ENCODE results near the gene PSTK.

Gene PSTK

DNA sequence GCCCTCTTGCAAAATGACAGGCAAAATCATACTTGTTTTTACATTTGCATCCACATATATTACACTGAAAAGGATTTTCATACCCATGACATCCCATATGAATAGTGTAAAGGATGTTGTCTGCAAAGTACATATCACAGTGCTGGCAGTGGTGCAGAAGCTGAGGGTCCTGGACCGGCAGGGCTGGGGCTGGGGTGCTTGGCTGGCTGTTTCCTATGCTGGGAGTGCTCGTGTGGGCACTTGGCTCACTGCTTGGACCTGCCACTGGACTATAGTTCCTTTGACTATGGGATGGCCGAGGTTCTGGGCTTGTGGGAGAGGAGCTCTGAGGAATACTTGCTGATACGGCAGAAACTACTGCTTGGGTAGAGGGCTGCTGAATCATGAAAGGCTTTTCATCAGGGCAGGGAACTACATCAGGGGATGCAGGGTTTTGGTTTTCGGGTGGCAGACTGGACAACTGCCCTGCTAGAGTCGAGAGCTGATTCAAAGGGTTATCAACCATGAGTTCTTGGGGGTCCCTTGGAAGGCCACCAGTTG, 13.7 kb downstream of the PSTK start:
- DNase-seq, result no peak

DNA sequence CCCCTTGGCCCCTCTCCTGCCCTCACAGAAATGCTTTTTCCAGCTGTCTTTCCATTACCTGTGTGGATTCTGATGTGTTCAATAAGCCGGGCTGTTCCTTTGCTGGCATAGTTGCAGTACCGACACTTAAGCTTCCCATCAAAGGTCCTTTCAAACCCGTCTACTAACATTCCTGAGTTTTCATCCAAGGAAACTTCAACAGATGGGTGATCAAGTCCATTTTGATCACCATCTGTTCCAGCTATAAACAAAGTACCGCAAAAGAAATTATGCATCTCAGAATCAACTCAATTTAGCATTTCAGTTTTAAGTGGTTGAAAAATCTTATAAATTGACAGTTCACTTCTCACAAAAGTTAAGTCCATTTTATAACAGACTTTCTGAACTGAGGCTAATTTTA, 15.7 kb downstream of the PSTK start:
- no peak for DNase-seq

DNA sequence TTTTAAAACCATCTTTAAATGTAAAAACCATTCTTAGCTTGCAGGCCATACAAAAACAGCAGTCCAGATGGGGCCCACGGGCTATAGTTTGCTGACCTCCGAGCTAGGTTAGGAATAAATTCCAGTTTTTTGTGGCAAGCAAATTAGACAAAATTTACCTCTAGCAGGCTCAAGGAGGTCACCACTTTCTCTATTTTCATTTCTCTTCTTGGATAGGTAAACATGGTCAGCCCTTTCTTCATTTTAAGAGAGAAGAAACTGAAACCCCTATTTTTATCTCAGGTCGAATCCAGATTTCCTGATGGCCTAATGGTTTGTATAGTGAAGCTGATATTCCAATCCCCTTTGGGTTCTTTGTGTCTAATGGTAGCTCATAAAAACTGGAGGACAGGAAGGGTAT, 17.7 kb downstream of the PSTK start:
- no peak for DNase-seq

DNA sequence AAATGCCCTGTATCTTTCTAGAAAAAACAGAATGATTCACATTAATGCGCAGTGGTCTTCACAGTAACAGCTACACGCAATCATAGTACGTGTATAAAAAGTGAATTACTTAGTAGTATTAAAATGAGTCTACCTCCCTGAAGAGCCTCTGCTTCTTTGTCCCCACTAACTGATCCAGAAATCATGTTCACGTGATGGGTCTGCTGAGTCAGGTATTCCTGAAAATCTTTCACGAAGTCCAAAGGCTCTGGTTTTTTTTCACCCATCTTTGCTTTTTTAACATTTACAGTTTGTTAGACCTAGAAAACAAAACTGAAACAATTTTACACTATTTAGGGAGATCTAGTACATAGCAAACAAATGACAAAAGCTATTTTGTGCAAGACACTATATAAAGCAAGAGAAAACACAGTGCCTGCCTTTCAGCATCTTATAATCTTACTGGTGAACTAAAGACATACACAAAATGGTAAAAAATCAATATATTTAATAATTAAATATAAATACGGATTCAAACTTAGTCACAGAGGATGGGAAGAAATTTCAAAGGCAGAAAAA, 18.2 kb downstream of the PSTK start:
- no peak for DNase-seq

DNA sequence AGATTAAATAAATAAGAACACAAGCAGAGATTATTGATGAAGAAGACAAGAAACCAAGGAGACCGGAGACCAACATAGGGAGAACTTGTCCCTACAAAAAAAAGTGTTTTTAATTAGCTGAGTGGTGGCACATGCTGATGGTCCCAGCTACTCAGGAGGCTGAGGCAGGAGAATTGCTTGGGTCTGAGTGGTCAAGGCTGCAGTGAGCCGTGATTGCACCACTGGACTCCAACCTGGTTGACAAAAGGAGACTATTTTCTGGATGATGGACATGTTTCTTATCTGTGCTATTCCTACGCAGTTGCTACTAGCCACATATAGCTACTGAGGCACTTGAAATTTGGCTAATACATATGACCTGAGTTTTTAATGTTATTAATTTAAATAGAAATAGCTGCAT, 18.7 kb downstream of the PSTK start:
- no peak for DNase-seq

DNA sequence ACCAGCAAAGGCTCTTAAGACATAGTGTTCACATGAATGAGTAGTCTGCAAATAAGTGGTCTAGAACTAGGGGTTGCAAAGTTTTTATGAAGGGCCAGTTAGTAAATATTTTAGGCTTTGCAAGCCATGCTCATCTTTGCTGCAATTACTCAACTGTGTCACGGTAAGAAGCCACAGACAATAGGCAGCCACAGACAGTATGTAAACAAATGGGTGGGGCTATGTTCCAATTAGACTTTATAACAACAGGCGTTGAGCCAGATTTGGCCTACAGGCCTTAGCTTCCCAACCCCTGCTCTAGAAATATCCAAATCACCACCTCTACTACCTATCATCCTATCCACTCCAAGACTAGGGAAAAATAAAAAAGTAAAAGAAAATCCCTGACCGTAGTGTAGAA, 19.1 kb downstream of the PSTK start:
- DNase-seq, result no peak

DNA sequence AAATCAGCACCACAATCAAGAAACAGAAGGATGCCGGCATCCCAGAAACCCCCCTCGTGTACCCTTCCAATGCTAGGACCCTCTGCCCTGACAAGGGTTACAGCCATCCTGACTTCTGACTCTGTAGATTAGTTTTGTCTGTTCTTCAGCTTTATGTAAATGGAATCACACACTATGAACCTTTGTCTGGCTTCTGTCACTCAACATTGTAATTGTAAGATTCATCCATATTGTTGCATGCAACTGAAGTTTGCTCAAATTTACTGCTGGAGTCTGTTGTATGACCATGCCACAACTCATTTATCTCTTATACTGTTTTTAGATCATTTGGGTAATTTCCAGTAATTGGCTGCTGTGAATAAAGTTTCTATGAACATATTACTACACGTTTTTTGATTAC, 20.0 kb downstream of the PSTK start:
- no peak for DNase-seq

DNA sequence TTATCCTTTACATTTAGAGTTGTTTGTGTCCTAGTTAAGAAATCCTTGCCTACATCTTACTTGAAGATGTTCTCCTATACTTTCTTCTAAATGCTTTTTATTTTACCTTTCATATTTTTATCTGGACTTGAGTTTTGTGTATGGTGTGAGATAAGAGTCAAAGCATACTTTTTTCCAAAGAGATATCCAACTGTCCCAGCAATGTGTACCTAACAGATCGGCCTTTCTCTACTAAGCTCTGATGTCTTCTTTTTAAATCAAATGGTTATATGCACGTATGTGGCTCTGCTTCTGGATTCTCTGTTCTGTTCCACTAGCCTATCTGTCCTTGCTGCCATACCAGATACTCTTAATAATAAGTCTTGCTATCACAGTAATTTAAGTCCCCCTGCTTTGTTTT, 21.2 kb downstream of the PSTK start:
- no peak for DNase-seq

DNA sequence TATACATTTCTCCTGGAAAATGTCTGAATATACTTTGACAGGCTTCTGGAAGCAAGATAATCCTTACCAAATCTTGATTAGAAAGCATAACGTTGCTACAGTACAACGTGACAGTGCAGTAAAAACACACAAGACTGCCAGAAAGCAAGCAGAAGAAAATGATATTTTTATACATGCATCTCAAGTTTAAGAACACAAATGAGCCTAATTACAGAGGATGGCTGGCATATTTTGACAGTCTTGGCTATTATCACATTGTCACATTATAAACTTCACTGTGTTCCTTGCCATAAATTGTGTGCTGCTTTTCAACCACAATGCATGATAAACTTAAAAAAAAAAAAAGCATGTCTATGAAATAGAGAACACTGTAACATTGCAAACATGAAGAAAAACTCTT, 24.1 kb downstream of the PSTK start:
- no peak for DNase-seq

DNA sequence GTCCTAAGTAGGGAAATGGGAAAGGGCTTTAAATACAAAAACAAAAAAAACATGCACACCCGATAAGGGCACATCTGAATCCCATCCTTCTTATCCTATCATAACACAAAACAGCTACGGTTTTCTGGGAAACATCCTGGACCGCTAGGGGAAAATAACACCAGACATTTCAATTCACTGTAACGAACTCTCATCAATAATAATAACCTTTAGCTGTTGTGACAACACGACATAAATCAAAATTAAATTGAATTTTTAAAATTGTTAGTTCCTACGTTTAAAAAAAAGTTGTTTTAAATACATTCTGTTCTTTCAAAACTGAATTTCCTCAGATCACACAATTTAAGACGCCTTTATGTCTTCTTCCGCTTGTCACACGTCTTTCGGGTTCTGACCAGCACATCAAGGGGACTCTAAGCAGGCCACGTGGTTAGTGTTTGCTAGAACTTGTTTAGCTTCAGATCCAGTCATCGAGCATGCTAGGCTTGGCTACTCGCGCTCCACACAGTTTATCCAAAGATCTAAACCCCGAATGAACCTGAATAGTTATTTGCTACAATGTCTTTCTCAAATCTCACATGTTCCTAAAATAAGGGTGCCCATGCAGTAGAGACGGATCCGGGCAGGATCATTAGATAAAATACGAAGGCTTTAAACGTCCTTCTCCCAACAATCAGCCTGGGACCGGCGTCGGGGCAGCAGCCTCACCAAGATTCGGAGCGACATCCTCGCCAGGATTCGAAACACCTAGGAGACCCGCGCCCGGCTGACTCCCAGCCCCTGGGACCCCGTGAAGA, 27.6 kb downstream of the PSTK start:
- DNase-seq, result peak; percentile 14

DNA sequence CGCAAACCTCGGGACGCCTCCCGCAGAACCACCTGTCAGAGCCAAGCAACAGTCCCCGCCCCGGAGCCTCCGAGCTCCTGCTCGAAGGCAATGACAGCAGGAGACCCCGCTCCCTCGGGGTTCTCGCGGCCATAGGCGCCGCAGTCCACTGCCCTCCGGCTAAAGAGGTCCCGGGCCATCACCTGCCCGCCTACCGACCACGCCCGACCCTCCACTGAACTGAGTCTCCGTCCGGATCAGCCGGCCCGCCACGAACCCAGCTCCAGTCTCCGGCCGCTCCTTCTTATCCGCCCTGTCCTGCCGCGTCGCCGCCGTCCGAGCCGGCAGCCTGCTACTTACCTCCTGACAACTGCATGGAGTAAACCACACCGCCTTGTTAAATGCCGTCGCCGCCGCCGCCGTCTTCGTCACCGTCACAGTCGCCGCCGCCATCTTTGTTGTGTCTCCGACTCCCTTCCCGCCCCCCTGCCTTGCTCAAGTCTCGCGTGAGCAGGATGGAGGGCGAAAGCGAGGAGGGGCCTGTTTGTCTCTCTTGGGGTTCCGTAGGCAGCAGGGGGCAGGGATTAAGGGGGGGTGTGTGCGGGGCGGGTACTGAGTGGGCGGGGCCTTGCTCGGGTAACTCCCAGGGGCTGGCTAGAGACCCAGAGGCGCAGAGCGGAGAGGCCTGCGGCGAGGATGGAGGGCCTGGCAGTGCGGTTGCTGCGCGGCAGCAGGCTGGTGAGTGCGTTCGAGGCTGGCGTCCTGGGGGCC, 28.3 kb downstream of the PSTK start, which contains the start of the genes ACADSB and IKZF5:
Gene ACADSB (plus strand): TSS at position 652 of the 750 bp plus-strand sequence. CDS start 24 bp downstream, at position 676.
Gene IKZF5 (minus strand): TSS at position 441 of the 750 bp plus-strand sequence. CDS start 10,170 bp downstream, outside the sequence.
- DNase-seq, result peak; percentile 90

DNA sequence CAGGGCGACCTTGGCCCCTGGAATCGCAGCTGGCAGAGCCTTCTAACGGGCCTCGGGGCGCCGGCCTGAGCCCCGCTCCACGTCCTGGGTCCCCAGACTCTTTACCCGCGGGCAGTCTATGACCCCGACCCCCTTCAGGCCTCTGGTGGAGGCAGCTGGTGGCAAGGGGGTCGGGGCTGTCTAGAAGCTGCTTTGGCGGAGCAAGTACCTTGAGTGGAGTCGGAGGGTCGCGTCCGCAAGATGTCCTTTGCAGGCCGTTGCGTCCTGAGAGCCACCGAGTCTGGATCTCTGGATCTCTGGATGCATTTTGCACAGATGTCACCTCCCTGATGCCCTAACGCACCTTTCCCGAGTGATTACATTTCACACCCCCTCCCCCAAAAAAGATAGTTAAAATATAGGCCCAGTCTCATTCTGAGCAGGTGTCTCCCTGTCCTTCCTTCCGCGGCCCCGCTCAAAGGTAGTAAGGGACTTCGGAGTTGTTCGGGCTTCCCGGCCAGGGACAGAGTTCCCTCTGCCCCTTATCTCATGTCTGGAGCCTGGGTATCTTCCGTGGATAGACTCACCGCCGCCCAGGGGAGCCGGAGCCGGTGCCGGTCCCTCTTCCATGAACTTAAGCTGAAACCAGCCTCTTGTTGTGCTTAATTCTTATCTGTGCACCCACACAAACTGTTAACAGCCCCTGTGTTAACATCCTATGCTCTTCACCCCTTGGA, 29.1 kb downstream of the PSTK start:
- DNase-seq, result peak; percentile 20

DNA sequence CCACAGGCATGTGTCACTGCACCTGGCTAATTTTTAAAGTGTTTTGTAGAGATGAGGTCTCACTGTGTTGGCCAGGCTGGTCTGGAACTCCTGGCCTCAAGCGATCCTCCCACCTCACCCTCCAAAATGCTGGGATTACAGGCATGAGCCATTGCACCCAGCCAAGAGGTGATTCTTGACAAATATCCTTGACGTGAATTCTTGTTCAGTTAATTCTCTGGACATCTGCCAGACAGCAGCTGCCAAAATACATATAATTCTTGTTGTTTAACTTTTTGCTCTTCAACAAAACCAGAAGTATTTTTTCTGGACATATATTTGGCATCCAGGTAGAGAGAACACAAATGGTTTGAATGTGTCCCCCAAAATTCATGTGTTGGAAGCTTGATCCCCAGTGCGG, 31.8 kb downstream of the PSTK start:
- no peak for DNase-seq

DNA sequence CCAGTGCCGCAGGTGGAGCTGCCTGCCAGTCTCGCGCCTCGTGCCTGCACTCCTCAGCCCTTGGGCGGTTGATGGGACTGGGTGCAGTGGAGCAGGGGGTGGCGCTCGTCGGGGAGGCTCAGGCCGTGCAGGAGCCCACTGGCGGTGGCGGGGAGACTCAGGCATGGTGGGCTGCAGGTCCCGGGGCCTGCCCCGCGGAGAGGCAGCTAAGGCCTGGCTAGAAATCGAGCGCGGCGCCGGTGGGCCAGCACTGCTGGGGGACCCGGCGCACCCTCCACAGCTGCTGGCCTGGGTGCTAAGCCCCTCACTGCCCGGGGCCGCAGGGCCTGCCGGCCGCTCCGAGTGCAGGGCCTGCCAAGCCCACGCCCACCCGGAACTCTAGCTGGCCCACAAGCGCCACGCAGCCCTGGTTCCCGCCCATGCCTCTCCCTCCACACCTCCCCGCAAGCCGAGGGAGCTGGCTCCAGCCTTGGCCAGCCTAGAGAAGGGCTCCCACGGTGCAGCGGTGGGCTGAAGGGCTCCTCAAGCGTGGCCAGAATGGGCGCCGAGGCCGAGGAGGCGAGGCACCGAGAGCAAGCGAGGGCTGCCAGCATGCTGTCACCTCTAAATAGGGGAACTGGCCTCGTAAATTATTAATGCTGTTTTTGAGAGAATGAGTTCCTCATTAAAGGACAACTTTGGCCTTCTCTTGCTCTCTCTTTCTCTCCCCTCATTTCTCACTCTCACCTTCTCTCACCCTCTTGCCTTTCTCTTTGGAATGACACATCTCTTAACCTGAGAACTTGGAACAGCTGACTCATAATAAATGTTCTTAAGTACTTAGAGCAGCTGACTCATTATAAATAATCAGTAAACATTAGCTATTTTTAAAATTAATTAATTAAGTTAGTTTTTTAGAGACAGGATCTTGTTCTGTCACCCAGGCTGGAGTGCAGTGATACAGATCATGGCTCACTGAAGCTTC, 33.5 kb downstream of the PSTK start:
- no peak for DNase-seq

DNA sequence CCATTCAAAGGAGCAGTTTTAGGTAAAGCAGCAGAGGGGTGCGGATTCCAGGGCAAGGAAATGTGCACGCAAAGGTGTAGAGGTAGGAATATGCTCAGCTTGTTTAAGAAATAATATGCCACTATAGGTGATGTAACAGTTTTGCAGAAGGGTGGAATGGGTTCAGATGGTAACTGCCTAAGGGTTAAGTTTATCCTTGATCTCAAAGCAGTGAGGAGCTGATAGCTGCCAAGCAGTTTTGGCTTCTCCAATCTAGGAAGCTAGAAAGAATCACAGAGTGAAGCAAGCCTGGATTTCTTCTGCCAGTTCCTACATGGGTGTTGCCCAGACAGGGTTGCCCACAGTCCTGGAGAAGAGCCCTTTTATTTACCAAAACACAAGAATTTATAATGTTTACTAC, 34.6 kb downstream of the PSTK start:
- DNase-seq, result no peak

DNA sequence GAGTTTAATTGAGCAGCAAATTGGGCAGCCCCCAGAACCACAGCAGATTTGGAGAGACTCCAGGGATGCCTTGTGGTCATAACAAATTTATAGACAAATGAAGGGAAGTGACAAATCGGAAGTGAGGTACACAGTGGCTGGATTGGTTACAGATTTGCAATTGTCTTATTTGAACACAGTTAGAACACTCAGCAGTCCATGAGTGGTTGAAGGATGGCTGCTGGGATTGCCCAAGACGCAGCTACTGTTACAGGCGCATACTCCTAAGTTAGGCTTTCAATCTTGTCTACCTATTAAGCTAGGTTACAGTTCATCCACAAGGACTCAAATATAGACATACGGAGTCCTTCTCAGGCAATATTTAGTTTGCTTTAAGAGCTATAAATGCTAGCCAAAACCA, 36.0 kb downstream of the PSTK start:
- no peak for DNase-seq

DNA sequence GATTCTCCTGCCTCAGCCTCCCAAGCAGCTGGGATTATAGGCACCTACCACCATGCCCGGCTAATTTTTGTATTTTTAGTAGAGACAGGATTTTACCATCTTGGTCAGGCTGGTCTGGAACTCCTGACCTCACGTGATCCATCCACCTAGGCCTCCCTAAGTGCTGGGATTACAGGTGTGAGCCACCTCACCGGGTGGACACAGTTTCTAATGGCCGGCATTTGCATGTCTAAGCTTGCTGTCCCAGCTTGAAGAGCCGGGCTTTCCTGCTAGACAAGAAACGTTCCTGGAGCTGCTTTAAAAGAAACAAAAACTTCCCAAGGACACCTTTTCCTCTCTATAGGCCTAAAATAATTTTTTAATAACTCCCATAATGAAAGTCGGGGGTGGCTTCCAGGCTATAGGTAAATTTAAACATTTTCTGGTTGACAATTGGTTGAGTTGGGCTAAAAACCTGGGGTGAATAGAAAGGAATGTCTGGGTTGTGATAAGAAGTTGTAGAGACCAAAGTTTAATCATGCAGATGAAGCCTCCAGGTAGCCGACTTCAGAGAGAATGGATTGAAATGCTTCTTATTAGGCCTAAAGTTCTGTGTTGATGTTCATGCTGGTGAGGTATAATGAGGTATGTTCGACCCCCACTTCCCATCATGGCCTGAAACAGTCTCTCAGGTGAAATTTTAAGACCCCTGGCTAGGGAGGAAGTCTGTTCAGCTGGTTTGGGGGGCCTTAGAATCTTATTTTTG, 37.4 kb downstream of the PSTK start:
- DNase-seq, result no peak

DNA sequence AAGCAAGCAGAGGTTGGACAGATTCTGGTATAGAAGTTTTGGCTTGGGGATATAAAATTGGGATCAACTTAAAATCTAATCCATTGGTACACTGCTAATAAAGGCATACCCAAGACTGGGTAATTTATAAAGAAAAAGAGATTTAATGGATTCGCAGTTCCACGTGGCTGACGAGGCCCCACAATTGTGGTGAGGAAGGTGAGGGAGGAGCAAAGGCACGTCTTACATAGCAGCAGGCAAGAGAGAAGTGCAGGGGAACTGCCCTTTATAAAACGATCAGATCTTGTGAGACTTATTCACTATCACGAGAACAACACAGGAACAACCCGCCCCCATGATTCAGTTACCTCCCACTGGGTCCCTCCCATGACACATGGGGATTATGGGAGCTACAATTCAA, 38.3 kb downstream of the PSTK start:
- no peak for DNase-seq

DNA sequence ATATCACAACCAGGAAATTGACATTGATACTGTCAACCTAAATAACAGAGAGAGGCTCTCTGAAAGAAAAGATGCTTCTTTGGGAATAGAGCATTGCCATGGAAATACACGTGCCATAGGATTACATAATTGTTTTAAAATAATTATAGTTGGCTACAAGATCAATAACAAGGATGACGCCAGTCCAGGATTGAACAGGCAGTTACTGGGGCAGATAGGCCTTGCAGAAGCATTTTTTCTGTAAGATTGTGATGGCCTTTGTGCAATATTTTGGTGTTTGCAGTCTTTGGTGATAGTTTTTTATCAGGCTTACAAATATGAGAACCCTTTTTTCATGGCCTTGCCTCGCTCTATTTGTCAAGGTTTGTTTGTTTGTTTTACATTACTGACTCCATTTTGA, 39.1 kb downstream of the PSTK start:
- DNase-seq, result no peak

DNA sequence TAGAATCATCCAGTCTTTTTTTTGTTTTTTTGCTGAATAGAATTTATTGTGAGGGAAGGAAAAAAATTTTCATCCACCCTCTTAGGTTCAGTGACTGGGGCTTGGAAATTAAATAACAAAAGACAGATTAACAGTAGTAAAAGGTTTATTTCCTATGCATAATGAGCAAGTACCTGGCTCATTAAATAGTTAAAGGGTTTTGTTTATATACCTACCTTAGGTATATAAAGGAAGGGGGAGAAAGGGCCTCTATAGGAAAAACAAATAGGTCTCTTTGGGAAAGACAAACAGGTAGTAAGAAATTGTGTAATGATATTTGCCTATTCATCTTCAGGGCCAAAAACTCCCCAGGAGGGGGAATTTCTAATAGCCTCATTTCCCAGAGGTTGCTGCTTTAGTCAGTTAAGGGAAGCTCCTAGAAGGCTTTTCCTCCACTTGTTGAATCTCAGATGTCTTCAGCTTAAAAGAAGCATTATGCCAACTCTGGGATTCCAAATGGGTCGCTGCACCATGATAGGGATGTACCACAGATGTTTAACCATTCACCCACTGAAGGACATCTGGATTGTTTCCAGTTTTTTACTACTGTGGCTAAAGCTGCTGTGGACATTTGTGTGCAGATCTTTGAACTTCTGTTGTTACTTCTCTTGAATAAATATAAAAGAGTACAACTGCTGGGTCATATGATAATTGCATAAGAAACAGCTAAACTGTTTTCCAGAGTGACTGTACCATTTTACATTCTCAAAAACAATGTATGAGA, 39.9 kb downstream of the PSTK start:
- no peak for DNase-seq
